H1 (cell line): Measurements from ENCODE around the gene LCOR. TPM values are rescaled to one million over a fixed set of nuclear protein-coding genes. Genes with fewer than 3 reads are reported as not detected.

Source experiments
- CTCF ChIA-PET: fragments of 300-600 bp; sonication (Branson Sonifier 250); formaldehyde crosslinking; loops from one replicate; lab custom pipeline; 2021; ENCODE audit not compliant: partially characterized antibody; lab: Charles Lee
- POLR2A ChIA-PET: fragments of 300-600 bp; sonication (Branson Sonifier 250); formaldehyde crosslinking; loops from one replicate; lab custom pipeline; 2021; ENCODE audit warnings: inconsistent platforms; ENCODE audit not compliant: partially characterized antibody; lab: Charles Lee
- DNase-seq, 2 experiments: peaks; one replicate each; pipeline versions ENCODE4 v3.0.0 to v3.0.0-alpha.2; 2010 to 2022; ENCODE audit warnings: low spot score in 2 of 2, low read depth in 1 of 2, mixed read lengths in 1 of 2
- FAIRE-seq: peaks from 2 replicates; lab custom pipeline; 2011; peaks lifted over from hg19 to GRCh38; lab: Jason Lieb, UNC
- H2AFZ ChIP-seq: 2 replicates; pipeline ENCODE4 v1.8.1; 2012; ENCODE audit warnings: low read length, inconsistent platforms
- H2AK5ac ChIP-seq: 2 replicates; pipeline ENCODE4 v1.6.1; 2013; ENCODE audit warnings: low read depth, low read length
- H2BK120ac ChIP-seq: replicated peaks from 2 replicates; pipeline ENCODE3; 2013; ENCODE audit warnings: low read depth, low read length, inconsistent platforms
- H2BK12ac ChIP-seq: 2 replicates; pipeline ENCODE4 v1.6.1; 2013; ENCODE audit warnings: low read depth, low read length
- H2BK15ac ChIP-seq: 2 replicates; pipeline ENCODE4 v1.6.1; 2013; ENCODE audit warnings: low read length
- H2BK20ac ChIP-seq: 2 replicates; pipeline ENCODE4 v1.6.1; 2013; ENCODE audit warnings: low read length
- H2BK5ac ChIP-seq: 2 replicates; pipeline ENCODE4 v1.6.1; 2013; ENCODE audit warnings: low read depth, low read length
- H3K14ac ChIP-seq: 2 replicates; pipeline ENCODE4 v1.6.1; 2013; ENCODE audit warnings: inconsistent platforms; ENCODE audit not compliant: insufficient read length
- H3K18ac ChIP-seq: 2 replicates; pipeline ENCODE4 v1.6.1; 2013; ENCODE audit warnings: low read length; ENCODE audit errors: extremely low read depth
- H3K23ac ChIP-seq: 2 replicates; pipeline ENCODE4 v1.6.1; 2013; ENCODE audit warnings: inconsistent platforms; ENCODE audit not compliant: insufficient read length
- H3K23me2 ChIP-seq: 2 replicates; pipeline ENCODE4 v1.6.1; 2013; ENCODE audit warnings: low read depth, low read length
- H3K27ac ChIP-seq: 2 replicates; pipeline ENCODE4 v1.6.1; 2011; ENCODE audit warnings: low read depth, low read length, inconsistent platforms
- H3K27me3 ChIP-seq, 4 experiments: replicated peaks in 1 of 4; 1 replicate in 1 of 4; 2 replicates in 3 of 4; pipeline versions ENCODE4 v1.6.1 to v1.8.1; 2011 to 2013; ENCODE audit warnings: low read length in 3 of 4, mild to moderate bottlenecking in 3 of 4, inconsistent platforms in 2 of 4, mixed read lengths in 2 of 4, moderate library complexity in 1 of 4; ENCODE audit not compliant: control insufficient read depth in 3 of 4, insufficient read depth in 3 of 4; ENCODE audit errors: extremely low read depth in 1 of 4
- H3K36me3 ChIP-seq, 4 experiments: 2 replicates each; pipeline versions ENCODE4 v1.6.1 to v1.8.1; 2011 to 2013; ENCODE audit warnings: mild to moderate bottlenecking in 4 of 4, low read length in 3 of 4, moderate library complexity in 2 of 4, control low read depth in 1 of 4, inconsistent platforms in 1 of 4; ENCODE audit not compliant: insufficient read depth in 4 of 4, control insufficient read depth in 2 of 4
- H3K4ac ChIP-seq: replicated peaks from 2 replicates; pipeline ENCODE3; 2013; ENCODE audit warnings: low read length, low read depth, mixed read lengths, inconsistent platforms; ENCODE audit not compliant: insufficient read length
- H3K4me1 ChIP-seq, 4 experiments: replicated peaks in 1 of 4; 1 replicate in 1 of 4; 2 replicates in 3 of 4; pipeline versions ENCODE4 v1.6.1 to v1.8.1; 2011 to 2013; ENCODE audit warnings: low read length in 3 of 4, inconsistent platforms in 2 of 4, mixed read lengths in 1 of 4; ENCODE audit not compliant: insufficient read depth in 4 of 4, control insufficient read depth in 3 of 4
- H3K4me2 ChIP-seq, 2 experiments: 2 replicates each; pipeline versions ENCODE4 v1.6.1 to v1.8.1; 2011 to 2013; ENCODE audit warnings: low read depth in 2 of 2, low read length in 2 of 2, control low read depth in 1 of 2, inconsistent platforms in 1 of 2, mild to moderate bottlenecking in 1 of 2; ENCODE audit not compliant: insufficient read depth in 1 of 2
- H3K4me3 ChIP-seq, 4 experiments: fragments of 200-600, 300-600 bp in 1 of 4; sonication (generic), shearing (Covaris generic), sonication (Bioruptor Twin) in 1 of 4; 2 replicates each; pipeline versions ENCODE4 v1.5.1 to v1.8.1; 2011 to 2016; ENCODE audit warnings: low read length in 4 of 4, low read depth in 3 of 4, control low read depth in 2 of 4, inconsistent platforms in 2 of 4, mild to moderate bottlenecking in 2 of 4, mixed read lengths in 1 of 4, moderate library complexity in 1 of 4; ENCODE audit not compliant: insufficient read depth in 2 of 4; ENCODE audit errors: extremely low read depth in 1 of 4
- H3K56ac ChIP-seq: replicated peaks from 2 replicates; pipeline ENCODE3; 2013; ENCODE audit warnings: low read depth, mild to moderate bottlenecking, mixed read lengths, low read length, inconsistent platforms; ENCODE audit not compliant: insufficient read length
- H3K79me1 ChIP-seq: 2 replicates; pipeline ENCODE4 v1.6.1; 2013; ENCODE audit warnings: low read depth, low read length, control low read depth
- H3K79me2 ChIP-seq, 2 experiments: 2 replicates each; pipeline versions ENCODE4 v1.6.1 to v1.8.1; 2012 to 2013; ENCODE audit warnings: low read length in 2 of 2, mild to moderate bottlenecking in 2 of 2, inconsistent platforms in 1 of 2; ENCODE audit not compliant: insufficient read depth in 2 of 2, control insufficient read depth in 1 of 2
- H3K9ac ChIP-seq, 4 experiments: replicated peaks in 1 of 4; 1 replicate in 1 of 4; 2 replicates in 3 of 4; pipeline versions ENCODE4 v1.6.1 to v1.8.1; 2011 to 2013; ENCODE audit warnings: low read depth in 3 of 4, low read length in 3 of 4, control low read depth in 2 of 4, mild to moderate bottlenecking in 2 of 4, moderate library complexity in 2 of 4, inconsistent platforms in 1 of 4; ENCODE audit errors: extremely low read depth in 1 of 4
- H3K9me3 ChIP-seq, 2 experiments: 2 replicates each; pipeline versions ENCODE4 v1.6.1 to v1.8.1; 2012 to 2013; ENCODE audit warnings: mild to moderate bottlenecking in 2 of 2, moderate library complexity in 2 of 2, control low read depth in 1 of 2, inconsistent platforms in 1 of 2, low read depth in 1 of 2, low read length in 1 of 2, mixed read lengths in 1 of 2; ENCODE audit not compliant: insufficient read depth in 2 of 2
- H4K20me1 ChIP-seq, 2 experiments: replicated peaks in 1 of 2; 2 replicates each; pipeline versions ENCODE3 to v1.8.1; 2011 to 2013; ENCODE audit warnings: inconsistent platforms in 2 of 2, low read length in 2 of 2, mild to moderate bottlenecking in 1 of 2; ENCODE audit not compliant: insufficient read depth in 2 of 2, control insufficient read depth in 1 of 2
- H4K5ac ChIP-seq: 2 replicates; pipeline ENCODE4 v1.6.1; 2013; ENCODE audit warnings: low read length, low read depth, mixed read lengths, inconsistent platforms; ENCODE audit not compliant: insufficient read length
- H4K8ac ChIP-seq: 2 replicates; pipeline ENCODE4 v1.8.0; 2013; ENCODE audit warnings: mild to moderate bottlenecking, moderate library complexity, low read length, inconsistent platforms; ENCODE audit not compliant: insufficient read depth; ENCODE audit errors: extremely low read depth
- H4K91ac ChIP-seq: replicated peaks from 2 replicates; pipeline ENCODE3; 2013; ENCODE audit warnings: low read length, mixed read lengths, inconsistent platforms; ENCODE audit not compliant: insufficient read length
- CEBPB ChIP-seq: IDR thresholded peaks from 2 replicates; pipeline ENCODE4 v1.6.1; 2012; ENCODE audit warnings: low read depth, low read length
- HDAC6 ChIP-seq: IDR thresholded peaks from one replicate; pipeline ENCODE4 v1.7.1; 2012; ENCODE audit warnings: low read depth, mild to moderate bottlenecking, inconsistent platforms, low read length, moderate library complexity
- JUN ChIP-seq: IDR thresholded peaks from 2 replicates; pipeline ENCODE4 v1.6.1; 2011; ENCODE audit warnings: low read depth, mild to moderate bottlenecking, improper control_type of control experiment, low read length
- KDM4A ChIP-seq: IDR thresholded peaks from one replicate; pipeline ENCODE4 v1.7.1; 2012; ENCODE audit warnings: low read depth, mild to moderate bottlenecking, moderate library complexity, low read length, inconsistent platforms; ENCODE audit not compliant: severe bottlenecking
- NRF1 ChIP-seq: IDR thresholded peaks from 2 replicates; pipeline ENCODE4 v1.6.1; 2011; ENCODE audit warnings: mild to moderate bottlenecking, low read depth, low read length, improper control_type of control experiment
- POU5F1 ChIP-seq: IDR thresholded peaks from 2 replicates; pipeline ENCODE4 v1.6.1; 2011; ENCODE audit warnings: low read depth, mild to moderate bottlenecking, low read length, moderate library complexity
- RAD21 ChIP-seq, 2 experiments: IDR thresholded peaks in 1 of 2; conservative IDR thresholded peaks in 1 of 2; 2 replicates each; pipeline ENCODE4 v1.6.1; 2011; ENCODE audit warnings: low read depth in 2 of 2, low read length in 2 of 2, improper control_type of control experiment in 1 of 2, inconsistent platforms in 1 of 2, mild to moderate bottlenecking in 1 of 2, moderate library complexity in 1 of 2
- TBP ChIP-seq: IDR thresholded peaks from 2 replicates; pipeline ENCODE4 v1.6.1; 2011; ENCODE audit warnings: low read depth, low read length, improper control_type of control experiment
- WGBS, 2 experiments: shearing (Covaris generic) in 1 of 2; methylation state at CpG; one replicate each; pipeline versions ENCODE4 v1.1.6 to v1.1.7; 2013 to 2015; ENCODE audit warnings: low lambda C conversion rate in 2 of 2, mixed read lengths in 2 of 2, inconsistent platforms in 1 of 2, low coverage in 1 of 2, missing lambda C conversion rate in 1 of 2; ENCODE audit not compliant: insufficient replicate concordance in 2 of 2, insufficient coverage in 1 of 2, insufficient read length in 1 of 2; ENCODE audit errors: extremely low coverage in 1 of 2, missing lambda C conversion rate in 1 of 2; 5-methylcytosine and 5-hydroxymethylcytosine counted together
- polyA plus RNA-seq, 7 experiments: library from polyadenylated mRNA; depleted of rRNA in 3 of 7; stranded (reverse) in 5 of 7; unstranded in 2 of 7; fragments of >200 nt in 5 of 7; fragments of 200-250 nt in 2 of 7; gene quantifications; 1 replicate in 5 of 7; 2 replicates in 1 of 7; 4 replicates in 1 of 7; pipeline versions ENCODE4 v1.2.1 to v1.2.3, GENCODE V29; 2011 to 2013; ENCODE audit warnings: missing spikeins in 2 of 7, mixed read lengths in 2 of 7
- total RNA-seq: library from RNA; stranded (reverse); fragmentation: NEBNext Ultra II Directional; extraction: Animal tissue kit (Norgen Biotek cat#: 25700); gene quantifications from 2 replicates; pipeline ENCODE4 v1.2.1, GENCODE V29; 2021
- TF ChIP-seq, protein P1 (sequence below): IDR thresholded peaks from 2 replicates; pipeline ENCODE4 v1.6.1; 2012; ENCODE audit warnings: inconsistent platforms
- TF ChIP-seq, protein P2 (sequence below): IDR thresholded peaks from 2 replicates; pipeline ENCODE4 v1.6.1; 2012; ENCODE audit warnings: low read length, inconsistent platforms

LCOR gene
- total and polyA plus RNA-seq, 2 of the 8 experiments (the other 6 are each of a cell fraction or from before 2014, with no cell fraction given), result 4.7 to 25.5 TPM

DNA sequence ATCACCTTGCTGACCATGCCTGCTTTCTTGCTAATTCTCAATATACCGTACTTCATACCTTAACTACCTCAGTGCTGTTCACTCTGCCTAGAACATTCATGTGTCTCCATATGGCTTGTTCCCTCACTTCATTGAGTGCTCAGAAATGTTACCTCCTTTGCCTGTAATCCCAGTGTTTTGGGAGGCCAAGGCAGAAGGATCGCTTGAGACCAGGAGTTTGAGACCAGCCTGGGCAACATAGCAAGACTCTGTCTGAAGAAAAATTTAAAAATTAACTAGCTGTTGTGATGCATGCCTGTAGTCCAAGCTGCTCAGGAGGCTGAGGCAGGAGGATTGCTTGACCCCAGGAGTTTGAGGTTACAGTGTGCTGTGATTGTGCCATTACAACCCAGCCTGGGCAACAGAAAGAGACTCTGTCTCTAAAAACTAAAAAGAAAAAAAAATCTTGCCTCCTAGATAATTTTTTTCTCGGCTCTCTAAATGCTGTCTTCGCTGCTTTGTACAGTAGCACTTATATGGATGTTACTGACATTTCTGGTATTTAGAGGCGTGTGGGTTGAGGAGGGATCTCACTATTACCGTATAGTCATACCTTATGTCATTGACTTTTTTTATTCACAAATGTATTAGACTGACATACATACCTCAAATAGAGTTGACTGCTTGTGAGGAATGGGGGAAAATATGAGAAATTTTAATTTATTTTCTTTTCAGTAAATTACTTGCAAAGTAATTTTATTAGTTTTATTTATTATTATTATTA is 63.7 kb downstream of the LCOR start:
- Histone ChIP-seq H3K56ac (no peak overlapping the region), H3K4me1 (peaks cover 0 to 4% (median 0%) of the 10 kb centered on the region in 4 experiments; a peak in 1 of 7 replicates), H3K9ac (no peak overlapping the region), H3K4ac (no peak overlapping the region), H4K91ac (no peak overlapping the region), H3K27me3 (no peaks in the 10 kb centered on the region), H3K9me3 (peaks cover 0 to 2% of the 10 kb centered on the region in 2 experiments; a peak in 1 of 4 replicates), H2BK20ac (no peak overlapping the region), H2AFZ (no peak overlapping the region), H2AK5ac (no peak overlapping the region), H2BK5ac (no peak overlapping the region), H3K79me1 (no peaks in the 10 kb centered on the region), H3K14ac (no peak overlapping the region), H2BK120ac (no peak overlapping the region), H2BK12ac (no peak overlapping the region), H4K8ac (no peak overlapping the region), H3K27ac (no peak overlapping the region), H3K4me3 (no peak overlapping the region), H3K23me2 (no peaks in the 10 kb centered on the region; the same call in 1 of the 2 replicates), H3K4me2 (no peak overlapping the region), H4K5ac (no peak overlapping the region), H3K36me3 (peaks cover 0 to 2% (median 0%) of the 10 kb centered on the region in 4 experiments; a peak in 1 of 8 replicates), H4K20me1 (peaks cover 2 to 5% of the 10 kb centered on the region in 2 experiments), H3K79me2 (peaks cover 0 to 91% of the 10 kb centered on the region in 2 experiments; a peak in 3 of 4 replicates), H3K23ac (no peak overlapping the region), H3K18ac (no peak overlapping the region), H2BK15ac (no peak overlapping the region)
- CTCF ChIA-PET, result interaction anchor here (0.7 kb wide), 1 partner anchor 195 kb away, joined by 3 read pairs; no protein-coding TSS in a partner anchor
- DNase-seq (no peak), FAIRE-seq (no peak)
- POLR2A ChIA-PET, result no interaction called here
- 93% methylated on average over 6 of the region's 6 CpGs; no CpG with 5 or more reads in 1 of the 2 experiments for WGBS, 2 experiments
- TF ChIP-seq RAD21 (IDR thresholded peaks at IDR 0.05 in 1 of 2, conservative IDR thresholded peaks at IDR 0.05 in 1 of 2; ENCODE audit: low read depth in 2 of 2, low read length in 2 of 2) (no peak), CEBPB (no peak), HDAC6 (no peak), KDM4A (no peak), JUN (no peak), TBP (no peak), NRF1 (no peak), POU5F1 (no peak)
- TF ChIP-seq, protein P1, sequence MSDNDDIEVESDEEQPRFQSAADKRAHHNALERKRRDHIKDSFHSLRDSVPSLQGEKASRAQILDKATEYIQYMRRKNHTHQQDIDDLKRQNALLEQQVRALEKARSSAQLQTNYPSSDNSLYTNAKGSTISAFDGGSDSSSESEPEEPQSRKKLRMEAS, result no peak
- TF ChIP-seq, protein P2, sequence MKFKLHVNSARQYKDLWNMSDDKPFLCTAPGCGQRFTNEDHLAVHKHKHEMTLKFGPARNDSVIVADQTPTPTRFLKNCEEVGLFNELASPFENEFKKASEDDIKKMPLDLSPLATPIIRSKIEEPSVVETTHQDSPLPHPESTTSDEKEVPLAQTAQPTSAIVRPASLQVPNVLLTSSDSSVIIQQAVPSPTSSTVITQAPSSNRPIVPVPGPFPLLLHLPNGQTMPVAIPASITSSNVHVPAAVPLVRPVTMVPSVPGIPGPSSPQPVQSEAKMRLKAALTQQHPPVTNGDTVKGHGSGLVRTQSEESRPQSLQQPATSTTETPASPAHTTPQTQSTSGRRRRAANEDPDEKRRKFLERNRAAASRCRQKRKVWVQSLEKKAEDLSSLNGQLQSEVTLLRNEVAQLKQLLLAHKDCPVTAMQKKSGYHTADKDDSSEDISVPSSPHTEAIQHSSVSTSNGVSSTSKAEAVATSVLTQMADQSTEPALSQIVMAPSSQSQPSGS, result no peak
